ENCODE results near the gene LPCAT3.

- TF ChIP-seq CTCF (IDR thresholded peaks at IDR 0.05) (no peak), POLR2A (IDR thresholded peaks at IDR 0.05) (no peak)
These were observed 51.9 kb downstream of the LPCAT3 start for GRCh38 chr12:6966351-6966750.
